Lower leg skin (tissue), 3 donors: Measurements from ENCODE around the gene PDLIM1.
"Not testable (repeated sequence)": the region's sequence is repeated elsewhere in the genome, so short reads cannot be mapped to it uniquely, and the experiment has no call there.

Experiments
- CTCF ChIP-seq, 3 donors: fragments of 450-650 bp; IDR thresholded peaks; one replicate each; pipeline ENCODE4 v1.5.1; 2016; ENCODE audit warnings: antibody characterized with exemption in 3 of 3, mild to moderate bottlenecking in 3 of 3, moderate library complexity in 2 of 3
- POLR2A ChIP-seq, 2 donors: fragments of 450-650 bp; IDR thresholded peaks; one replicate each; pipeline ENCODE4 v1.6.1; 2016 to 2017; ENCODE audit warnings: antibody characterized with exemption in 2 of 2, mild to moderate bottlenecking in 1 of 2, moderate library complexity in 1 of 2

GRCh38 chr10:95202865-95203264, 87.9 kb downstream of the PDLIM1 start:
- not testable (repeated sequence) for TF ChIP-seq CTCF, POLR2A (IDR thresholded peaks at IDR 0.05)
